GM19438 (cell line): ENCODE results near the gene KLHL3.

ENCODE experiments used
- ATAC-seq: cut with Tn5 transposase; IDR thresholded peaks from one replicate; pipeline ENCODE4 v1.9.1; 2021; ENCODE audit warnings: low read depth; ENCODE audit not compliant: unreplicated experiment

KLHL3 gene

GRCh38 chr5:137712139-137712667, 23.7 kb downstream of the KLHL3 start:
- ATAC-seq = no peak

GRCh38 chr5:137710086-137710485, 25.8 kb downstream of the KLHL3 start:
- no peak for ATAC-seq

DNA sequence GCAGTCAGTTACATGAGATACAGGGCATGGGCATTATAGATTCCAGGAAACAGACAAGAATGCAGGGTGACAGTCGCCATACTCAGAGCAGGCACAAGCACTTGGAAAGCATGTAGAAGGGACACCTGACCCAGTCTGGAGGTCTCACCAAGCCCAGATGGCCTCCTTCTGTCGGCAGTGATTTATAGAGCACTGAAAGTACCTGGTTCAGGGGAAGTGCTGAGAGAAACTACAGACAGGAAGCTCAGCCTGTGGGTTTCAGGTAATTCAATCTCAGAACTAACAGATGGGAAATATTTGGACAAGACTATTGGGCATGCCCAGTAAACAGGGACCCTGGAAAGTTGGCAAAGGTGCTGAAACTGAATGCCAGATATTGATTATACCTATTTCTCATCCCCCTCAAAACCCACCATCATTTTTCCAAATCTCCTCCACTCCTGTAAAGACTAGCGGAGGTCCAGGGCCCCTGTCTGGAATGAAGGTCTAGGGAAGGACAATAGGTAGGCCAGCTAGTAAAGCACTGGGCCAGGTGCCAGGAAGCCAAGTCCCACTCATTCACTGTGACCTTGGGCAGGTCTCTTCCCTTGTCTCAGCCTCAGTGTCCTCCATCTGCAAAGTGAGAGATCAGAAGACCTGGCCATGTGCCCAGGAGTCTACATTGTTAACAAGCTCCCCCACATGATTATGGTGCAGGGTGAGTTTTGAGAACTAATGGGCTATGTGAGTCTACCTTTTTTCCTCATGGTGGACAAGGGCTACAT, 26.9 kb downstream of the KLHL3 start:
- ATAC-seq = no peak

- ATAC-seq = no peak
Measured at GRCh38 chr5:137708062-137708461, 27.8 kb downstream of the KLHL3 start.

GRCh38 chr5:137706841-137707240, 29.0 kb downstream of the KLHL3 start:
- no peak for ATAC-seq

DNA sequence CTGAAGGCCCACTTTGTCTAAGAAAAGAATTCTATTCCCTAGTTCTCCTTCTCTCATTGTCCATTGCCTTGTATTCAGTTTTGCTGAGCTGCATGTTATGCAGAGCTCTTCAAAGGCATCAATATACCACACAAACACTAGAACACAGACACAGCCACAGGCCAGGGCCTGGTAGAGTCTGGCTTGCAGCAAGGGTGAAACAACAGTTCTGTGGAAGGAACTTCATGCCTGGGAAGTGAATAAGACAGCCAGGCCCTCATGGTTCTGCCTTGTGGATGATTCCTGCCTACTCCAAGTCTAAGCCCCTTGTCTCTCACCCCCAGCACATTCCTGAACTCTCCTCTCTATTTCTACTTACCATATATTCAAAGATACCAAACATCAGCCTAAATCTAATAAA, 30.8 kb downstream of the KLHL3 start:
- no peak for ATAC-seq

- no peak for ATAC-seq
Measured at GRCh38 chr5:137703565-137703964, 32.3 kb downstream of the KLHL3 start.

- no peak for ATAC-seq
Measured at GRCh38 chr5:137700282-137700680, 35.6 kb downstream of the KLHL3 start.

- ATAC-seq = no peak
Measured at GRCh38 chr5:137699336-137700281, 36.3 kb downstream of the KLHL3 start.

DNA sequence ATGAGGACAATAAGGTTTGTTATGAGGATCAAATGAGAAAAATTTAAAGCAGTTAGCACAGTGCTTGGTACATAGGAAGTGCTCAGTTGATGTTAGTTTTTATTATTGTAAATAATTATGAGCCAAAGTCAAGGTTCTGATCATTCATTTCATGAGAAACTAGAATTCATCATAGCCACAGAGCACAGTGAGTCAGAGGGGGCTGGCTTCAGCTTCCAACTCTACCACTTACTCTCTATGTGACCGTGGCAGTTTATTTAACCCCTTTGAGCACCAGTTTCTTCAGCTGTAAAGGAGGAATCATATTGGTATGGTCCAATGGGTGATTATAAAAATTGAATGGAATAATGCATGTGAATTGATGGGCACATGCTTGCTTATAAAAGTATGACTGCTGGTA, 39.4 kb downstream of the KLHL3 start:
- no peak for ATAC-seq

GRCh38 chr5:137695651-137696428, 40.0 kb downstream of the KLHL3 start:
- no peak for ATAC-seq

GRCh38 chr5:137693951-137694721, 41.8 kb downstream of the KLHL3 start:
- no peak for ATAC-seq

GRCh38 chr5:137693307-137693950, 42.5 kb downstream of the KLHL3 start:
- no peak for ATAC-seq

DNA sequence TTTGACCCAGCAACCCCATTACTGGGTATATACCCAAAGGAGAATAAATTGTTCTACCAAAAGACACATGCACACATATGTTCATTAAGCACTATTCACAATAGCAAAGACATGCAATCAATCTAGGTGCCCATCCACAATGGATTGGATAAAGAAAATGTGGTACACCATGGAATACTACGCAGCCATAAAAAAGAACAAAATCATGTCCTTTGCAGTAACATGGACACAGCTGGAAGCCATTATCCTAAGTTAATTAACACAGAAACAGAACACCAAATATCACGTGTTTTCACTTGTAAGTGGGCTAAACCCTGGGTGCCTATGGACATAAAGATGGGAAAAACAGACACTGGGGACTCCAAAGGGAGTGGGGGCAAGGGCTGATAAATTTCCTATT, 46.6 kb downstream of the KLHL3 start:
- no peak for ATAC-seq

GRCh38 chr5:137688210-137688840, 47.6 kb downstream of the KLHL3 start:
- ATAC-seq = no peak

DNA sequence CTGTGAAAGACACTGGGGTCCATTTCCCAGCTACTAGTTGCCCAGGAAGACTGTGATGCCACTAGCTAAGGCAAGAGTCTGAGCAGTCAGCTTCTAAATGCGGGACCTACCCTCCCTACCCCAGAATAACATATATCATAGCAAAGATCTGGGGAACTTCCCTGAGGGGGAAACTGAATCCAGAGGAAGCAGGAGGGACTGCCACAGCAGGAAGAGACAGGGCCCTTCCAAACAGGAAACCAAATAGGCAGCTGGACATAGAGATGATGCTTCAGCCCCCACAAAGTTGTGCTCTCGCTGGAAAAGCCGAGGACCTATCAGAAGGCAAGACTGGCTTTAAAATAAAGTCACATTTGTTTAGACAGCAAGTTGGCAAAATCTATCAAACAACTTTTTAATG, 51.1 kb downstream of the KLHL3 start:
- ATAC-seq = no peak

DNA sequence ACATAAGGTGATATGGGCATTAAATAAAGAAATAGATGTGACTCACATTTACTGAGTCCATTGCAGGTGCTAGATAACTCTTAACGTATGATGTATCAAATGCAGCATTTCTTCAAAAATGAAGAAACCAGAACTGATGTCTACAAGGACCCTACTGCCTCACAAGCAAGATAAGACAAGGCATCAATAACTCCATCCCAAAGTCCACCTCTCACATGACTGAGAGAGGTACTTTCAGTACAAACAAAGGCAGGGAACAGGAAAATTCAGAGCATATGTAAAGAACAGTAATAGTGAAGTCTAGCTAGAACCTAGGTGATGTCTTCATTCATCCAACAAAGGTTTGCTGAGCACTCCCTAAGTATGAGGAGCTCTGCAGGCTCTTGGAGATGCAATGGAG, 54.7 kb downstream of the KLHL3 start:
- no peak for ATAC-seq

- ATAC-seq = no peak
Measured at GRCh38 chr5:137679910-137680309, 56.0 kb downstream of the KLHL3 start.

DNA sequence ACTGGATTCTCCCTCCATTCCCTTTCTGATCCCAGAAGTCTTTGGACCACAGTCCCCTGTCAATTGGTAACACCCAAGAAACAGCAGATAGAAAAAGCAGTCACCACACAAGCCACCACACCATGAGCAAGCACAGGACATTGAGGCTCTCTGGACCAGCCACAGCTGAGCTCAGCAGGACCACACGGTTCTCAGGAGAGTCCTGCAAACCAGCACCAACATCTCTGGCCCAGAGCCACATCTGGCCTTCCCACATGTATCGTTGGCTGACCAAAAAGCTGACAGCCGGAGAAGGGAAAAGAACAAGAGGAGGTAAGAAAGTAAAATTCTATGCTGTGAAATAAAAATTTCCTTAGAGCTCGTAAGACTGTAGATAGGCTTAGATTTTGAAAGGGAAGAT, 56.7 kb downstream of the KLHL3 start:
- no peak for ATAC-seq
